ENCODE data around the gene OR13A1.

DNA sequence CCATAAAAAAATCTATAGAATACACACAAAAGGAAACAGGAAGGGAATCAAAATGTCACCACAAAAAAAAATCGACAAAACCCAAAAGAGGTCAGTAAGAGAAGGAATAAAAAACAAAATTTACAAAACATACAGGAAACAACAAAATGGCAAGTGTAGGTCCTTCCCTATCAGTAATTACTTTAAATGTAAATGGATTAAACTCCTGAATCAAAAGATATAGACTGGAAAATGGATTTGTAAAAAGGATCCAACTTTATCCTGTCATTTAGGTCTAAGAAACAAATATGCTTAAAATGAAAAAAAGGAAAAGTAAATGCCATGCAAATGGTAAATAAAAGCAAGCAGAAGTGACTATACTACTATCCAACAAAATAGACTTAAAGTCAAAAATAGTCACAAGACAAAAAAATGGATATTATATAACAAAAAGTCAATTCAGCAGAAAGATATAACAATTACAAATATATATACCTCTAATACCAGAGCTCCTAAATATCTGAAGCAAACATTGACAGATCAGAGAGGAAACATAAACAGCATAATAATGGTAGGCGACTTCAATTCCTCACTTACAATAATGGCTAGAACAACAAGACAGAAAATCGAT lies 2.0 kb downstream of the OR13A1 start:
- TF ChIP-seq, protein P1, sequence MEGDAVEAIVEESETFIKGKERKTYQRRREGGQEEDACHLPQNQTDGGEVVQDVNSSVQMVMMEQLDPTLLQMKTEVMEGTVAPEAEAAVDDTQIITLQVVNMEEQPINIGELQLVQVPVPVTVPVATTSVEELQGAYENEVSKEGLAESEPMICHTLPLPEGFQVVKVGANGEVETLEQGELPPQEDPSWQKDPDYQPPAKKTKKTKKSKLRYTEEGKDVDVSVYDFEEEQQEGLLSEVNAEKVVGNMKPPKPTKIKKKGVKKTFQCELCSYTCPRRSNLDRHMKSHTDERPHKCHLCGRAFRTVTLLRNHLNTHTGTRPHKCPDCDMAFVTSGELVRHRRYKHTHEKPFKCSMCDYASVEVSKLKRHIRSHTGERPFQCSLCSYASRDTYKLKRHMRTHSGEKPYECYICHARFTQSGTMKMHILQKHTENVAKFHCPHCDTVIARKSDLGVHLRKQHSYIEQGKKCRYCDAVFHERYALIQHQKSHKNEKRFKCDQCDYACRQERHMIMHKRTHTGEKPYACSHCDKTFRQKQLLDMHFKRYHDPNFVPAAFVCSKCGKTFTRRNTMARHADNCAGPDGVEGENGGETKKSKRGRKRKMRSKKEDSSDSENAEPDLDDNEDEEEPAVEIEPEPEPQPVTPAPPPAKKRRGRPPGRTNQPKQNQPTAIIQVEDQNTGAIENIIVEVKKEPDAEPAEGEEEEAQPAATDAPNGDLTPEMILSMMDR (IDR thresholded peaks at IDR 0.05), result no peak
- TF ChIP-seq POLR2A (IDR thresholded peaks at IDR 0.05), result no peak
